Activated CD4-positive, alpha-beta T cell treated with anti-CD3 and anti-CD28 coated beads, Interleukin-2, Interleukin-4, amounts not matched to agents 100 ng/mL and 50 ng/mL, durations not matched to agents 16 hours and 8 hours (primary cell): ENCODE measurements around the gene UGT3A1.

Source experiments
- DNase-seq: peaks from one replicate; pipeline ENCODE4 v3.0.0-alpha.2; 2020; ENCODE audit warnings: low spot score

Gene UGT3A1

DNA sequence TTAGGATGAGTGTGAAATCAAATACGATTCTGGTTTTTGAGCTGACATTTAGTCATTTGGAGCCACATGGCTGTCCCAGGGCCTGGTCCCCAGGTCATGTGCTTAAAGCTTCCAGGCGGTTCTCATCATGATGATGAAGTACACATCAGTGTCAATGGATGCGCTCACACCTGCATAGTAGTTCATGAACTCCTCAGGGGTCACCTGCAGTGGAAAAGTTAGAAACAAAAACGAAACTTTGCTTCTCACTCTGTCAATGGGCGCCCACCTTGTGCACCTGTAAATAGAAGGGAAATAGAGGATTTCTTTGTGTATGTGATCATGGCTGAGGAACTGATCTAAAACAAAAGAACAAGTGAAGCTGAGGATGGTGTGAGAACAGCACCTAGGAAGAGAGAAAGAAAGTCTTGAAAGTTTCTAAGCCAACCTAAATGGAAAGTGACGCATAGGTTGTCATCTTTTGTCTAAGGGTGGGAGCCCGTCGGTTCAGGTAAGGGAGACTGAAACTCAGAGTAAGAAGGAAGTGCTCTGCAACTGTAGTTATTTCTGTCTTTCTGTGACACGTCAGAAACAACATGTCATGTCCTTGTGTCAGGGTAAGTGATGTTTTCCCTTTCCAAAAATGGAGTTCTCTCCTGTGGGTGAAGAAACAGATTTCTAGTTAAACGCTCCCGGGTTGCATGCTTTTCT is 86.6 kb downstream of the UGT3A1 start:
- DNase-seq: peak; percentile 83

DNA sequence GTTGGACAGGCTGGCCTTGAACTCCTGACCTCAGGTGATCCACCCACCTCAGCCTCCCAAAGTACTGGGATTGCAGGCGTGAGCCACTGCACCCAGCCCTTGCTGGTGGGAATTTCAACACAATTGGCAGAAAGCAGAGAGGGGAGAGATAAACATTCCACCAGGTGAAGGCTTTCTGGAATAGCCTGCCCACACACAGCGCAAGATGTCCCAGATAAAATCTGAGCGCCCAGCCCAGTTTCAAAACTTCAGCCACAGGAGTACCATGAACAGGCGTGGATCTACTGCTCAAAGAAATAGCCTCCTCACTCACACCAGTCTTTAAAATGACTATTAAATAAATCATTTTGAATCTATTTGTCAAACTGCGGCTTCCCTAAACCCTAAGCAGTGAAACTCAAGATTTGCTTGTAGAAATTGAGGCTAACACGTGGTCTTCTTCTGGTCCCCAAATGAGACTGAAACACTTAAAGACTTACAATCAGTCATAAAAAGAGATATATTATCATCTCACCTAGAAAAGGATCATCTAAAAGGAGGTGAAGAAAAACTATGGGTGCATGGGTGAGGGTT is 87.5 kb downstream of the UGT3A1 start:
- DNase-seq: peak; percentile 77

DNA sequence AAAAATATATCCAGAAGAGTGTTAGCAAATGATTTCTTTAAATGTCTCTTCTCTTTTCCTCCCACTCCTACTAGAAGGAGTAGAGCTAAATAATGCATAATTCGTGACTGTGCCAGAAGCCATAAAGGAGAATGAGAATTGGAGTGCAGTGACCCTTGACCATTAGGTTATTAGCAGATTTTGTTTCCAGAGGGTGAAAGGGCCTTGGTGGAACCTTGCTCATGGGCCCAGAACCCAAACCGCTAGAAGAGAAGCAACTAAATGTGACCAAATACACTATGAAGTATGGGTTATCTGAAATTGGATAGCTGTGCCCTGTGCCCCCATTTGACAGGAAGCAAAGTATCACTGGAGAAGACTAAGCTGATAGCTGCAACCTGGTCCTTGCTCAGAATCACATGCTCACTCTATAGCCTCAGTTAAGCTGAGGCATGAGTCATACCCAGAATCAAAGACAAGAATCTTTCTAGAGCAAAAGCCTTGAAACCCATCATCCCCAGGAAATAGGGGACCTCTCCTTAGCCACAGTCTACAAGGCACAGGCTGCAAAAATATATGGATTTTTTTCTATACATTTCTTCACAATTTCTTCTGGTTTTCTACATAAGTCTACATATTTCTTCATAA is 89.0 kb downstream of the UGT3A1 start:
- DNase-seq: peak; percentile 89
